MM.1S (cell line): ENCODE measurements around the gene SMPX.

ENCODE experiments used
- CTCF ChIP-seq: fragments of 300-600 bp; sonication (generic); IDR thresholded peaks from 2 replicates; pipeline ENCODE4 v1.5.1; 2016; ENCODE audit warnings: antibody characterized with exemption, low read length, mixed read lengths
- EZH2 ChIP-seq: fragments of 300-600 bp; sonication (generic); optimal IDR thresholded peaks from 2 replicates; pipeline ENCODE3; 2017; ENCODE audit warnings: low read depth, mild to moderate bottlenecking, antibody characterized with exemption, low read length, mixed read lengths
- EZH2phosphoT487 ChIP-seq: fragments of 300-600 bp; sonication (generic); IDR thresholded peaks from 2 replicates; pipeline ENCODE4 v1.6.1; 2018; ENCODE audit warnings: antibody characterized with exemption, low read length

- TF ChIP-seq EZH2phosphoT487, result no peak
- no peak for TF ChIP-seq CTCF
- TF ChIP-seq EZH2, result no peak
These were observed 42.4 kb upstream of the SMPX start for GRCh38 chrX:21800344-21800770.
